OCI-LY7 (cell line): ENCODE data around the gene RPS6KA5.

ENCODE experiments used
- CTCF ChIP-seq: fragments of 200-600 bp; sonication (generic); conservative IDR thresholded peaks from 2 replicates; pipeline ENCODE4 v1.5.1; 2014; ENCODE audit warnings: mild to moderate bottlenecking, antibody characterized with exemption, low read length, moderate library complexity, mixed read lengths
- EZH2phosphoT487 ChIP-seq: fragments of 200-600 bp; sonication (generic); IDR thresholded peaks from 2 replicates; pipeline ENCODE4 v1.6.1; 2018; ENCODE audit warnings: low read depth, borderline replicate concordance, mild to moderate bottlenecking, mixed run types, antibody characterized with exemption, low read length, moderate library complexity, mixed read lengths

DNA sequence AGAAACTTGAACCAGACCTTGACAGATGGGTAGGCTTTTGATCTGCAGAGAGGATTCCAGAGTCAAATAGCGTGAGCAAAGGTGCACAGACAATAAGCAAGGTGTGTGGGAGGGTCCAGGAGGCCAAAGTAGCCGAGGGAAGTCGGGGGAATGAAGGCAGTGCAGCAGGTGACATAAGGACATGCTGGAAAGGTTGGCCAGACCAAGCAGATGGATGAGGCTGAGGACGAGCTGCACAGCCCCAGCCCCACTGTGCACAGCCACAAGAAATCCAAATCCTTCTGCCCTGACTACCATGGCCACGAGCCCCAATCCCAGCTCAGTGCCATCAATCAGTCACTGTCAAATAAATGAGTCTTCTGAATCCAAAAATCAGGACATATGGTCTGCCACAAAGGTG lies 249.6 kb downstream of the RPS6KA5 start:
- TF ChIP-seq CTCF (no peak), EZH2phosphoT487 (no peak)
